Breast epithelium (tissue), 4 donors: ENCODE results near the gene CTNNA3. TPM values are rescaled to one million over a fixed set of nuclear protein-coding genes. Genes with fewer than 3 reads are reported as not detected.

ENCODE experiments used
- DNase-seq, 2 donors: peaks; one replicate each; pipeline ENCODE4 v3.0.0-alpha.2; 2019; ENCODE audit warnings: low spot score in 2 of 2
- H3K27ac ChIP-seq, 2 donors: fragments of 200-600 bp; sonication (generic) in 1 of 2; one replicate each; pipeline ENCODE4 v1.5.1; 2016 to 2019; ENCODE audit warnings: mild to moderate bottlenecking in 1 of 2
- H3K27me3 ChIP-seq, 2 donors: fragments of 200-600 bp; sonication (generic) in 1 of 2; one replicate each; pipeline versions ENCODE4 v1.5.1 to v1.6.0; 2017 to 2019; ENCODE audit warnings: control low read depth in 1 of 2, mild to moderate bottlenecking in 1 of 2
- H3K36me3 ChIP-seq: fragments of 200-600 bp; one replicate; pipeline ENCODE4 v1.5.1; 2019
- H3K4me1 ChIP-seq, 2 donors: fragments of 200-600 bp; sonication (generic); one replicate each; pipeline ENCODE4 v1.5.1; 2016 to 2019; ENCODE audit warnings: control low read depth in 1 of 2
- H3K4me3 ChIP-seq, 3 donors: fragments of 200-600 bp; sonication (generic); 1 replicate in 2 of 3; 2 replicates in 1 of 3; pipeline ENCODE4 v1.5.1; 2016 to 2019; ENCODE audit warnings: mild to moderate bottlenecking in 3 of 3, moderate library complexity in 2 of 3
- H3K9me3 ChIP-seq, 2 donors: fragments of 200-600 bp; sonication (generic) in 1 of 2; one replicate each; pipeline ENCODE4 v1.5.1; 2016 to 2019; ENCODE audit warnings: control low read depth in 1 of 2
- POLR2A ChIP-seq: fragments of 450-650 bp; IDR thresholded peaks from one replicate; pipeline ENCODE4 v1.6.1; 2016; ENCODE audit warnings: antibody characterized with exemption, mild to moderate bottlenecking, moderate library complexity
- POLR2AphosphoS5 ChIP-seq, 3 donors: sonication (generic); formaldehyde crosslinking; IDR thresholded peaks; one replicate each; pipeline ENCODE4 v1.6.1; 2017; ENCODE audit warnings: antibody characterized with exemption in 3 of 3
- intact Hi-C: fragments of 100-400 bp; cut with DNase I; formaldehyde crosslinking; loops from one replicate; pipeline ENCODE4 v1.15.1; 2023; ENCODE audit warnings: low total_unique reads
- total RNA-seq, 3 donors: library from RNA; depleted of rRNA; stranded (reverse); fragments of >200 nt; gene quantifications; one replicate each; pipeline ENCODE4 v1.1.0, GENCODE V29; 2016
- TF ChIP-seq, protein P1 (sequence below), 3 donors: fragments of 450-650 bp; IDR thresholded peaks; one replicate each; pipeline ENCODE4 v1.5.1; 2016 to 2017; ENCODE audit warnings: antibody characterized with exemption in 3 of 3, mild to moderate bottlenecking in 3 of 3, moderate library complexity in 3 of 3

The CTNNA3 gene
- total RNA-seq, 3 donors from 2014 or later: 0.33 to 1.1 (median 0.59) TPM

DNA sequence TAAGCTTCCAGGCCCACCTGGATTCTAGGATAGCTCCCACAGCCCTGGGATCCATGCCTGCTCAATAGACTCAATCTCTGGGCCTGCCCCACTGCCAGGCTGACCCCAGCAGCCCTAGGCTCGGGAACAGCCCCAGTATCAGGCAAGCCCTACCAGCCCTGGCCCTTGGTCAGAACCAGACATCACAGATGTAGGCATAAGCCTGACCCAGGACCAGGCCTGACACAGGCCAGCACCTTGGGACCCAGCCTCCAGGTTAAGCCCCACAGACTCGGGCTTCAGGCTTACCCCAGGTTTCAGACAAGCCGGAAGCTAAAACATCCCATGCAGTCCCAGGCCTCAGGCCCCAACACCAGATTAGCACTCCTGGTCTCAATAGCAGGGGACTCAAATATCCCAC, 1046.4 kb downstream of the CTNNA3 start:
- H3K4me1 ChIP-seq: no peaks in the 10 kb centered on the region
- no peaks in the 10 kb centered on the region for H3K36me3 ChIP-seq
- TF ChIP-seq POLR2AphosphoS5 (IDR thresholded peaks at IDR 0.05) (no peak), POLR2A (no peak)
- TF ChIP-seq, protein P1, sequence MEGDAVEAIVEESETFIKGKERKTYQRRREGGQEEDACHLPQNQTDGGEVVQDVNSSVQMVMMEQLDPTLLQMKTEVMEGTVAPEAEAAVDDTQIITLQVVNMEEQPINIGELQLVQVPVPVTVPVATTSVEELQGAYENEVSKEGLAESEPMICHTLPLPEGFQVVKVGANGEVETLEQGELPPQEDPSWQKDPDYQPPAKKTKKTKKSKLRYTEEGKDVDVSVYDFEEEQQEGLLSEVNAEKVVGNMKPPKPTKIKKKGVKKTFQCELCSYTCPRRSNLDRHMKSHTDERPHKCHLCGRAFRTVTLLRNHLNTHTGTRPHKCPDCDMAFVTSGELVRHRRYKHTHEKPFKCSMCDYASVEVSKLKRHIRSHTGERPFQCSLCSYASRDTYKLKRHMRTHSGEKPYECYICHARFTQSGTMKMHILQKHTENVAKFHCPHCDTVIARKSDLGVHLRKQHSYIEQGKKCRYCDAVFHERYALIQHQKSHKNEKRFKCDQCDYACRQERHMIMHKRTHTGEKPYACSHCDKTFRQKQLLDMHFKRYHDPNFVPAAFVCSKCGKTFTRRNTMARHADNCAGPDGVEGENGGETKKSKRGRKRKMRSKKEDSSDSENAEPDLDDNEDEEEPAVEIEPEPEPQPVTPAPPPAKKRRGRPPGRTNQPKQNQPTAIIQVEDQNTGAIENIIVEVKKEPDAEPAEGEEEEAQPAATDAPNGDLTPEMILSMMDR (IDR thresholded peaks at IDR 0.05): no peak
- H3K27ac ChIP-seq: no peak overlapping the region
- no peaks in the 10 kb centered on the region for H3K27me3 ChIP-seq
- no peak for DNase-seq
- no peak overlapping the region for H3K4me3 ChIP-seq
- intact Hi-C loops: no loop called here
- peaks cover 0 to 7% of the 10 kb centered on the region in 2 donors for H3K9me3 ChIP-seq

- H3K36me3 ChIP-seq: no peaks in the 10 kb centered on the region
- no peak overlapping the region for H3K4me3 ChIP-seq
- no peaks in the 10 kb centered on the region for H3K9me3 ChIP-seq
- H3K27ac ChIP-seq: no peak overlapping the region
- intact Hi-C loops: loop anchor here (5.0 kb wide), 1 partner anchor 1920 kb away; no protein-coding TSS in a partner anchor
- H3K27me3 ChIP-seq: no peaks in the 10 kb centered on the region
- DNase-seq: no peak
- TF ChIP-seq POLR2AphosphoS5 (IDR thresholded peaks at IDR 0.05) (no peak), POLR2A (no peak)
- TF ChIP-seq, protein P1 (IDR thresholded peaks at IDR 0.05): no peak
- no peaks in the 10 kb centered on the region for H3K4me1 ChIP-seq
Observed at GRCh38 chr10:66642217-66642616, 1053.8 kb downstream of the CTNNA3 start.

- H3K9me3 ChIP-seq: no peaks in the 10 kb centered on the region
- intact Hi-C loops: no loop called here
- DNase-seq: no peak
- no peaks in the 10 kb centered on the region for H3K4me1 ChIP-seq
- H3K27me3 ChIP-seq: no peaks in the 10 kb centered on the region
- no peaks in the 10 kb centered on the region for H3K36me3 ChIP-seq
- TF ChIP-seq POLR2AphosphoS5 (IDR thresholded peaks at IDR 0.05): no peak
- TF ChIP-seq POLR2A: no peak
- TF ChIP-seq, protein P1 (IDR thresholded peaks at IDR 0.05): no peak
- no peak overlapping the region for H3K27ac ChIP-seq
- H3K4me3 ChIP-seq: no peak overlapping the region
Observed at GRCh38 chr10:66639371-66639770, 1056.6 kb downstream of the CTNNA3 start.

DNA sequence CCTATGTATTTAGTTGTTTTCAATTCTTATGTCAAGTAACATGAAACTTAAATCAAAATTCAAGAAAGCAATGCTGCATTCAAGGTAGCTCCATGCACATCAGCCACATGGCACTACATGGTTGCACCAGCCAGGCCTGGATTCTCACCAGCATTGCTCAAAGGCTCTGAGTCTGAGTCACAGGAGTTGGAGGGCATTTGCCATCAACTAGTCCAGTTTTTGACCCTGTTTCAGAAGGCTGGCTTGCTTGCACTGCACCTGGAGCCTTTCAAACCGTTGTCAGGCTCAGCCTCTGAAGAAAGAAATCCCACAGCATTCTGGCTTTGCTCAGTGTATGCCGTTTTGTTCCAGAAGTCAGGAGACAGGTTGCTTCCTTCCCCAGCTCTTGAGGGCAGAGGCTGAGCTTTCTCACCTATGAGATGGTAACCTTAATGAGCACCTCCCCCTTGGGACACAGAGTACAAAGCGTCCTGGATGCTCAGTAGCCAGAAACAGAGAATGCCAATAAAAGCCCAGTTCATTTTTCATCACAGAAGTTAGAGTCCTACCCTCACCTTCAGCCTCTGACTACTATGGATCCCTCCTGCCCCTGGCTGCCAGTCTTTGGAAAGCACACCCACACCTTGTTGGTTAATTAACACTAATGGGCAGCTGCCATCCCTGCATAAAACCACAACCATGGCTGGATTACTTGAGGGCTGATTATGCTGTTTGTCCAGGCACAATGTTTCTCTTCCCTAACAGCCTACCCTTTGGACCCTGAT, 1058.5 kb downstream of the CTNNA3 start:
- intact Hi-C loops: no loop called here
- H3K27ac ChIP-seq: no peak overlapping the region
- no peak for TF ChIP-seq POLR2AphosphoS5 (IDR thresholded peaks at IDR 0.05)
- TF ChIP-seq POLR2A: no peak
- H3K27me3 ChIP-seq: no peaks in the 10 kb centered on the region
- H3K36me3 ChIP-seq: no peaks in the 10 kb centered on the region
- no peak for DNase-seq
- no peaks in the 10 kb centered on the region for H3K4me1 ChIP-seq
- H3K4me3 ChIP-seq: no peak overlapping the region
- H3K9me3 ChIP-seq: no peaks in the 10 kb centered on the region

DNA sequence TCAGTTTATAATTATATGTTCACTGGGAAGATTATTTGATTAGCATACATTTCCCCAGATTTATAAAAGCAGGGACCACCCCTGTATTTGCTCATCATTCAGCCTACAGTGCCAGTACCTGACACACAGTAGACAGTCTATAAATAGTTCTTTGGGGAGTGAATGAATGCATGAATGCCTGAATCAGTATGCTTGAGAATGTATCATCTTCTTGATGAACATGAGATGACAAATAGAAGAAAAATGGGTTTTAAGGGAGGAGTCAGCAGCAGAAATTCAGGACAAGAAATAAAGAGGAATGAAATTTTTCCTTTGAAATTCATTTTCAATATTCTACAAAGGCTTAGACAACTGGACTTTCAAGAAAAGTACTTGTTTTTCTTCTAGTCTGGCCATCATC, 1066.0 kb downstream of the CTNNA3 start:
- Histone ChIP-seq H3K36me3 (no peaks in the 10 kb centered on the region), H3K4me3 (no peak overlapping the region), H3K27me3 (no peaks in the 10 kb centered on the region), H3K4me1 (no peaks in the 10 kb centered on the region), H3K27ac (no peak overlapping the region), H3K9me3 (no peaks in the 10 kb centered on the region)
- intact Hi-C loops: no loop called here
- DNase-seq: no peak
- TF ChIP-seq, protein P1 (IDR thresholded peaks at IDR 0.05): no peak
